HG03280 (cell line): ENCODE results near the gene NLRP9.

Experiments used
- ATAC-seq: cut with Tn5 transposase; IDR thresholded peaks from one replicate; pipeline ENCODE4 v1.9.1; 2021; ENCODE audit warnings: mild to moderate bottlenecking, moderate library complexity; ENCODE audit not compliant: unreplicated experiment

NLRP9 gene

DNA sequence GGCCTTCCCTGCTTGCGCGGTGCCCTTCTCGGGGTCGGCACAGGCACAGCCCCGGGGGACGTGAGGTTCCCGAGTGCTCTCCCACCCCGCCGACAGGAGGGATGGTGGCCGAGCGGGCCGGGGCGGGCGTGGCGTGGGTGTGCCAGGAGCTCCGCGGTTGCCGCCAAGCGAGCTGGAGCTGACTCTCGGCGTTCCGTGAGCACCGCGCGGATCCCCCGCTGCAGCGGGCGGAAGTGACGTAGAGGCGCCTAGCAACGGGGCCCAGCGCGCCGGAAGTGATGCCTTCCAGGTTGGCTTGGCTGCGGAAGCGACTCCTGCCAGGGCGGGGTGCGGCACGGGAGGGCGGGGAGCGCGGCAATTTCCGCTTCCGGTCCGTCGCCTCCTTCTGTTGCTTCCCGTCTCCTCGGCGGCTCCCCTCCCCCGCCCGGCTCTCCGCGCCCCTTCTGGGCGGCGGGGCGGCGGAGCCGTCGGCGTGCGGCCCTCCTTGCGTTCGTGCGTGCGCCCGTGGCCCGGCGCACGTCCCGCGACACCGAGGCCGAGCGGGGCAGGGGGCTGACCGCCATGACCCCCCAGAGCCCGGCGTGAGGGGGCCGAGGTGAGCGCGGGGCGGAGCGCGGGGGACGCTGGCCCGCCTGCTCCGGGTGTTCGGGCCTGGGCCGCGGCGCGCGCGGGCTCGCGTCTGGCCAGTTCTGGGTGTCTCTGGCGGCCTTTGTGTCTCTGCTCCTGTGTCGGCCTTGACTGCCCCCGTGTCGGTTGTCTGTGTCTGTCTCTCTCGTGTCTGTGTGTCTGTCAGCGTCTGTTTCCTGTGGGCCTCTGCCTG is 63.2 kb downstream of the NLRP9 start, which contains the start of gene EPN1:
TSS of gene EPN1 (plus strand) at position 386 of the 820 bp plus-strand sequence. CDS start 3,402 bp downstream, outside the sequence.
- peak; percentile 75 for ATAC-seq

DNA sequence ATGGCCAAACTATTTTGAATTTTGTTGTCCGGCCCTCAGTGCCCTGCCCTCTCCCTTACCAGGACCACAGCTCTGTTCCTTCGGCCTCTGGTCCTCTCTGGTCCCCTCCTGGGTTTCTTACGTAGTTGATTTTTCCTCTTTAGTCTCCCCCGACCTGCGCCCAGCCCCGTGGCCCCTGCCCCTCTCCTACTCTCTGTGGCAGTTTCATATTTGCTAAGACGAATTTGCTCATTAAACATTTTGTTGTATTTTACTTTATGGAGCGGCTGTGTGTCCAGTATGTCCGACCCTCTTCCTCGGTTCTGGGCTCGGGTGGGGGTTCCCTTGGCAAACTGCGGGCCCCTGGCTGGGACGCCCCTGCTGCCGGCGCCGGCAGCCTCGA is 63.8 kb downstream of the NLRP9 start:
- no peak for ATAC-seq

GRCh38 chr19:55673889-55674288 is 64.3 kb downstream of the NLRP9 start:
- no peak for ATAC-seq

GRCh38 chr19:55673465-55673864 is 64.7 kb downstream of the NLRP9 start:
- no peak for ATAC-seq

DNA sequence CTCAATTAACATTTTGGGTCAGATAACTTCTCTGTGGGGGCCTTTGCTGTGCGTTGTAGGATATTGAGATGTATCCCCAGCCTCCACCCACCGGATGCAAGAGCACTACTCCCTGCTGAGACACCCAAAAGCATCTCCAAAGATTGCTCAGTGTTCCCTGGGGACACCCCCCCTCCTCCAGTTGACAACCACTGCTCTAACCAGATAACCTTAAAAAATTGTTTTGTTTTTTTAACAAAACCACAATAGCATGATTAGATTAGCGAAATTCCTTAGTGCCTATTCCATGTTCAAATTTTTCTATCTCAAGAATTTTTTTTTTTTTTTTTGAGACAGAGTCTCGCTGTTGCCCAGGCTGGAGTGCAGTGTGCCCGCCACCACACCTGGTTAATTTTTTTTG is 65.8 kb downstream of the NLRP9 start:
- no peak for ATAC-seq

GRCh38 chr19:55671054-55671378 is 67.2 kb downstream of the NLRP9 start:
- no peak for ATAC-seq

DNA sequence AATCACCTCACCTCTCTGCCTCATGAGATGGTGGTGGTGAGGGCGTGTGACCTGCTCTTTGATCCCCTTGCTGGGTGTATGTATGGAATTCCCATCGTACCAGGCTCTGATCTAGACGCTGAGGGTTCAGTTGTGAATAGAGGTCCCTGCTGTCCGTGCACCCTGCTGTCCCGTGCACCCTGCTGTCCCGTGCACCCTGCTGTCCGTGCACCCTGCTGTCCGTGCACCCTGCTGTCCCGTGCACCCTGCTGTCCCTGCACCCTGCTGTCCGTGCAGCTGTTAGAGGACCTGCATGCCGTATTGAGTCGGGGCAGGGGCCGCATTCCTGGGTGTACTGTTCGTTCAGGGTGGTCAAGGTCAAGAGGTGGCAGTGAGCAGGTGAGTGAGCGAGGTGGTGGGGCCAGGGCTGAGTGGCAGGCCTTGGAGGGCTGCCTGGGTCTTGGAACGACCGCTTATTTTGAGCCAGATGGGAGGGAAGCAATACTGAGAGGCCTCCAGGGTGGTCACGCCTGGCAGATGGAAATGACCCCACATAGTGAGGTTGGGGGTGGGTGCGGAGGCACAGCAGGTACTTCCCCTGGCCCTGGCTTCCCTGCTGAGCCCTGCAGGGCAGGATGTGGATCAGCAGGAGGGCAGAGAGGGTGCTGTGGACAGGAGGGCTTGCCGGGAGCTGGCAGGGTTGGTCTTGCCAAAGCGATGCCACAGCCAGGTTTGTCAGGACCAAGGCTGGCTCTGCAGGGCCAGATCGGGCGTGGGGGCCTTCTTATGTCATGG is 67.7 kb downstream of the NLRP9 start:
- no peak for ATAC-seq

DNA sequence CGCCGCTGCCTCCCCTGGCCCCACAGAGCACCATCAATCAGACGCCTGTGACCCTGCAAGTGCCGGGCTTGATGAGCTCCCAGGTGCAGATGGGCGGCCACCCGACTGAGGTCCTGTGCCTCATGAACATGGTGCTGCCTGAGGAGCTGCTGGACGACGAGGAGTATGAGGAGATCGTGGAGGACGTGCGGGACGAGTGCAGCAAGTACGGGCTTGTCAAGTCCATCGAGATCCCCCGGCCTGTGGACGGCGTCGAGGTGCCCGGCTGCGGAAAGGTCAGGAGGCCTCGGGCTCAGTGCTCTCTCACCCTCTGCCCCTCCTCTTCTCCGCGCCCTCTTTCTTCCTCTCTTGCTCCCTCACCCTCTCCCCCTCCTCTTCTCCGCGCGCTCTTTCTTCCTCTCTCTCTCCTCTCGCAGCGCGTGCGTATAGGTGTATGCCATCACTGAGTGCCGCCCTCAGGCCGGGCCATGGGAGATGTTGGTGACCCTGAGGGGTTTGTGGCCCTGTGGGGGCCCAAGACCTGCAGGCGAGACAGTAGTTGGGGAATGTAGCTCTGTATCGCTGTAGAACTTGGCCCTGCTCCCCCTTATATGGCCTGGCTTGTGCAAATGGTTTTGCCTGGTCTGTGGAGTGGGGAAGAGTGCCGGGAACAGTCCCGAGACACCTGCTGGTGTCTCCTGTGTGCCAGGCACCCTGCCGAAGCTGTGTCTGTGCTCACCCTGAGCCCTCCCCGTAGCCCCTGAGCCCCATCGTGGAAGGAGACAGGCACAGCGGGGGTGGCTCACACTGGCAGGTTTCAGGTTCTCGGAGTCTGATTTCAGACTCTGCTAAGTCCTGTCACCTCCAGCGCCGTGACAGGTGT is 68.6 kb downstream of the NLRP9 start:
- no peak for ATAC-seq

DNA sequence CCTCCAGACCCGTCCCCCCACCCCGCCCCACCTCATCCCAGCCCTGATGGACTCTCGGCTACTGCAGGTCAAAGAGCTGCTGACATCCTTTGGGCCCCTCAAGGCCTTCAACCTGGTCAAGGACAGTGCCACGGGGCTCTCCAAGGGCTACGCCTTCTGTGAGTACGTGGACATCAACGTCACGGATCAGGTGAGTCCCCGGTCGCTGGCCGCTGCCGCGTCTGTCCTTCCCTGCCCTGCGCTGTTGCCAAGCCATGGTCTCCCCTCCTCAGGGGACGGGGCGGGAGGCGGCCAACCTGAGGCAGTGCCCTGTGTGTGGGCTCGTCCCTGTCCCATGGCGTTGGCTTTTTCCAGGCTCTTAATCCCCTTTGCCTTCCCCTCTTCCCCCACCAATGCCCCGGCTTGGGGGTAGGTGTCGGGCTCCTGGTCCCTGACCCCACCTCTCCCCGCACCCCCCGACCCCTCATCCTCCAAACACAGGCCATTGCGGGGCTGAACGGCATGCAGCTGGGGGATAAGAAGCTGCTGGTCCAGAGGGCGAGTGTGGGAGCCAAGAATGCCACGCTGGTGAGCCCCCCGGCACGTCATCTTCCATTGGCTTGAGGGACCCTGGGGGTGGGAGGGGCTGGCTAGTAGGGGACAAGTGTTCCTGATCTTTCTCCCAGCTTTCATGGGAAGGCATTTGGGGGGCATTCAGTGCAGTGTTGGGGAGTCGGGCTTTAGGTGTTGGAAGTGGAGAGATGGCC is 69.4 kb downstream of the NLRP9 start:
- ATAC-seq = no peak

DNA sequence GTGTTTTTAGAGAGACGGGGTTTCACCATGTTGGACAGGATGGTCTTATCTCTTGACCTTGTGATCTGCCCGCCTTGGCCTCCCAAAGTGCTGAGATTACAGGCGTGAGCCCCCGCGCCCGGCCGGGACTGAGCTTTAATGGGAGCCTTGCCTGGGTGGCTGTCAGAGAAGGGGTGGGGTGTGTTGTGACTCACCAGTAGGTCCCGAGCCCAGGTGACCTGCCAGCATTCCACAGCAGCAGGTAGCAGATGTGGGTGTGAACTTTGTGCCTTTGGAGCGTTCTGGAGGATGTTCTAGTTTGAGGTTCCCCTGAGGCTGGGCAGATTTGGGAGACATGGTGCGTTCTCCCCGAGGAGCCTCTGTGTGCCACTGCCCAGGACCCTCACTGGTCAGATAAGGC is 70.2 kb downstream of the NLRP9 start:
- ATAC-seq = no peak

DNA sequence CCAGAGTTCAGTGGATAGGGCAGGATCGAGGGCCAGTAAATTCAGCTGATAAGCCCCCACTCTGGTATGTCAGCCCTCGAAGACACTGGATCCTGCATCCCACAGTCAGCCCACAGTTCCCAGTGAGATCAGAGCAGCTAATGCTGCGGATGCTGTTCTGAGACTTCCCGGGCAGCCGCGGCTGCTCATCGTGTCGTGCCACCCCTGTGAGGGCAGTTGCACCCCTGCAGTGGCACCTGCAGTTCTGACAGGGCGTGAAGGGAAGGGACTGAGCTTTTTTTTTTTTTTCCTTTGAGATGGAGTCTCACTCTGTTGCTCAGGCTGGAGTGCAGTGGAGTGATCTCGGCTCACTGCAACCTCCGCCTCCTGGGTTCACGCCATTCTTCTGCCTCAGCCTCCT is 70.7 kb downstream of the NLRP9 start:
- ATAC-seq = no peak

DNA sequence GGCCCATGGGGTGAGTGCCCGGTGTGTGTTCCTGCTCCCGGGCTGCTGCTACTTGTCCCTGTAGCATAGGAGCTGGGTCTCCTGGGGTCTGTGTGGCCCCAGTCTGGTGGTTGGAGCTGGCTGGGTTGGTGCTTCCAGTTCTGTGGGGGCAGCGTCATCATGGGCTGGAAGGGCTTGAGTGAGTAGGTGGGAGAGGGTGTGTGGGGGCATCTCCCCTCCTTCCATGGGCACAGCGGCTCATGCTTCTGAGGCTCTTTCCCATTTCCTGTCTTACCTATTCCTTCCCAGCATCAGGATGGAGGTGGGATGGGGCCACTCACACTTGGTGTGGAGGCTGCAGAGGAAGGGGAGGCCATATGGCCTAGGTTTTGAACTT is 71.2 kb downstream of the NLRP9 start:
- ATAC-seq = no peak

DNA sequence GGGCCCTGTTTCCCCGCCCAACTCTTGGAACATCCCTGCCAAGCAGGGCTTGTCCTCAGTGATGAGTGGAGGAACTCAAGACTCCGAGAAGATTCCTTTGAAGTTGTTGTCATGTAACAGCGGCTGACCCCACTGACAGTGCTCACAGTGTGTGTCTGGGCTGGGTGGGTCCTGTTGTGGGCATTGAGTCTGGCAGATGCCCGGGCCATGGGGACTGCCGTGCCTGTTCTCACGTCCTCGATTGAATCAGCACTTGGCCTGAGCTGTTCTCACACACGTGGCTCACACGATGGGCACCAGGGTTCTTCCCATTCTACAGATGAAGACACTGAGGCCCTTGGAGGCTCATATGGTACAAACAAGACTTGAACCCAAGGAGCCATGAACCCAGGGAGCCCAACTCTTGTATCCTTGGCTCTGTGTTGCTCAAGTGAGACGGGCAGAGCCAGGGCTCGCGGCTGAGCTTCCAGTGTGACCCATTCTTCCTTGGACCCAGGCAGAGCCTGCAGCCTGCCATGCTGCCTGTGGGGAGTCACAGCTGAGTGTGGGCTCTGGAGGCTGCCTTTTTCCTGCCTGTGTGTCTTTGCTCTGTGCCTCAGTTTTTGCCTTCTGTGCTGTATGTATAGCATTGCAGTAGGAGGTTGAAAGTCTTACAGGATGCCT is 71.7 kb downstream of the NLRP9 start:
- no peak for ATAC-seq

DNA sequence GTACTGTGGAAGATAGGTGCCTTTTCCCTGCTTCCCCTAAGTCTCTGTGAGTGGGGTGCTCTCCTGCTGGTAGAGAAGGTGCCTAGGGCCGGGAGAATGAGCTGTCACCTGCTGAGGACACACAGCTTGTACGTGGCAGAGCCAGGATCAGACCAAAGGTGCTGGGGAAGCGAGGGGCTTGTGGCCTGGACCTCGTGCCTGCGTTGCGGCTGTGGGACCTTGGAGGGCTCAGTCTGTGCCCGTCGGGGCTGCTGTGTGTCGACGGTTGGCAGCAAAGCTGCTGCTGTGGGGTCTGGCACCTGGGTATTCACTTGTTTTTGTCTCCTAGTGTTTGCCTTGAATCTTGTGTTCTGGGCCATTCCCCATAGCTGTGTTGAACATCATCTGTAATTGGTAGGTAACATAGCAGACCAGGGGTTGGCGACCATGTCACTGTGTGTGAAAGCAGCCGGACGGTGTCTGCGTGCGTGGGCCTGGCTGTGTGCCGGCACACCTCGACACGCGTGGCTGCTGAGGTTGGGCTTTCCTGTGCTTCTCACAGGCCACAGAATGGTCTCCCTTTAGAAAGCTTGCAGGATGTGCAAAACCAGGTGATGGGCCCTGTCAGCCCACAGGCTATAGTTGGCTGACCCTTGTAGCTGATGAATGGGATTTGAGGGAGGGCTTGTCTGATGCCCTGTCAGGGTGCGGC is 74.2 kb downstream of the NLRP9 start:
- no peak for ATAC-seq

DNA sequence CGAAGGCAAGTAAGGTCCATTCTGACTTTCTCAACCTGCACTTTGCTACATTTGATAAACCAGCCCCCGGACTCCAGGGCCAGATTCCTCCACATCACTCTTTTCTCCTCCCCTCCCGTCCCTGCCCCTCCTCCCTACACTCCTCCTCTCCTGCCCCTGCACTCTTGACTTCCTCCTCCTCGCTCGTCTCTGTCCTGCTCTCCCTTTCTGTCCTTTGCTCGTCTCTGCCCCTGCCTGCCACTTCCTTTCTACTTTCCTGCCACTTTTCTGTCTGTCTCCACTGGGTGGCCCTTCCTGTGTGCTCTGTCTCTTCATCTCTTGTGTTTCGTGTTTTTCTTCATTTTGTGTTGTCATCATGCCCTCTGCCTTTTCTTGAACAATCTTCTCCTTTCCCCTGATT is 76.4 kb downstream of the NLRP9 start:
- ATAC-seq = no peak

DNA sequence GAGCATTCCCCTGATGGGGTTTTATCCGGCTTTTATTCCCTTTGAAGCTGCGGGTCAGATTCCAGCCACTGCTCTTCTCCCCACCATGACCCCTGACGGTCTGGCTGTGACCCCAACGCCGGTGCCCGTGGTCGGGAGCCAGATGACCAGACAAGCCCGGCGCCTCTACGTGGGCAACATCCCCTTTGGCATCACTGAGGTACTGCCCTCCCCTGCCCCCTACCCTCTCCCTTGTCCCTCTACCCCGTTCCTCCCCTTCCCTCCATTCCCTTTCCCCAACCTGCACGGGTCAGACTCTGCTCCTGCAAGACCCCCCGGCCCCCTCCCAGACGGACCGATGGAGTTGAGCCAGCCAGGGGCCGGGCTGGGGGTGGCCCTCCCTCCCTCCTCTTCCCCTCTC is 77.2 kb downstream of the NLRP9 start:
- ATAC-seq = no peak

GRCh38 chr19:55660404-55660803 is 77.8 kb downstream of the NLRP9 start:
- ATAC-seq = no peak

DNA sequence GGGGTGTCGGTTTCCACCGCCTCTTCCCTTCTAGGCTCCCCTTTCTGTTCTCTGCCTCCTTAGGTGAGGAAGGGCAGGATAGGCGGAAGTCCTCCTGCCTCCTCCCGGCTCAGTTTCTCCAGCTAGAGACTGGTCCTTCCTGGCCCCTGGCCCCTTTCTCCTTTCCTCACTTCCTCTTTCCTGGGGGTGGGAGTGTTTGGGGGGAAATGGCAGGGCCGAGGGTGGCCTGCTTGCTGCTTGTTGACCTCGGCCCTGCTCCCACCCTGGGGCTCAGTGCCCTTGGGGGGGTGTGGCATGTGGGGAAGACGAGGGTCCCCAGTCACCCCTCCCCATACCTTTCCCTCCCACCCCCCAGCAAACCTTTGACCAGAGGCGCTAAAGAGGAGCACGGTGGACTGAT is 78.4 kb downstream of the NLRP9 start:
- ATAC-seq = no peak

DNA sequence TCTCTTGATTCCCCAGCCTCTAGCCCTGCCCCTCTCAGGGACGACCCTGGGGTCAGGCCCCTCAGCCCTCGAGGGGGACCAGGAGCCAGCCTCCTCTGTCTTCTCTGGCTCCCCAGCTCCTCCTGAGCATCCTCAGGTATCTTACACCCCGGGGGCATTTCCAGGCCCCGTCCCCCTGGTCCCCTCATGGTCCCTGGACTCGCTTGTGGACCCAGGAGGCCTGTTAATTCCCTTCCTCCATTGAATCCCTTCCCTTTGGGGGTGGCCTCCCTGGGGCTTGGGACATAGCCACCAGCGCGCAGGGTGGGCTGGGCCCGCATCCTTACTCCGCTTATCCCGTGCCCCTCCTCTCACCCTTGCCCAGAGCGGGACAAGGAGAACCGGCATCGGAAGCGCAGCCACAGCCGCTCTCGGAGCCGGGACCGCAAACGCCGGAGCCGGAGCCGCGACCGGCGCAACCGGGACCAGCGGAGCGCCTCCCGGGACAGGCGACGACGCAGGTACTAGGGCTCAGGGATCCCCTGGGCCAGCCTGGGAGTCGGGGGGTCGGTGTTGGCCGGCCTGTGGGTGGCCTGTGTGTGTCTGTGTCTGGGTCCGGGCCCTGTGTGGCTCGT is 79.2 kb downstream of the NLRP9 start:
- ATAC-seq = no peak
